Aorta (tissue), 5 donors: ENCODE measurements around the gene MGA. TPM values are rescaled to one million over a fixed set of nuclear protein-coding genes. Genes with fewer than 3 reads are reported as not detected.

Source experiments
- ATAC-seq: fragments of 200-7000 bp; cut with Tn5 transposase; one replicate; pipeline ENCODE4 v1.9.1; 2022; ENCODE audit warnings: moderate library complexity; ENCODE audit not compliant: low FRiP score
- DNase-seq, 2 donors: peaks; one replicate each; pipeline ENCODE4 v3.0.0-alpha.2; 2020
- H3K27ac ChIP-seq, 2 donors: one replicate each; pipeline ENCODE4 v1.5.1; 2013; ENCODE audit warnings: low read length in 2 of 2, mild to moderate bottlenecking in 2 of 2, moderate library complexity in 2 of 2, control low read depth in 1 of 2, inconsistent platforms in 1 of 2, low read depth in 1 of 2
- H3K27me3 ChIP-seq, 2 donors: one replicate each; pipeline ENCODE4 v1.6.1; 2013; ENCODE audit warnings: control low read depth in 1 of 2, low read length in 1 of 2, mild to moderate bottlenecking in 1 of 2, moderate library complexity in 1 of 2; ENCODE audit not compliant: insufficient read depth in 2 of 2, control insufficient read depth in 1 of 2
- H3K36me3 ChIP-seq, 2 donors: one replicate each; pipeline ENCODE4 v1.6.1; 2013; ENCODE audit warnings: control low read depth in 1 of 2, low read length in 1 of 2, mild to moderate bottlenecking in 1 of 2; ENCODE audit not compliant: insufficient read depth in 2 of 2, control insufficient read depth in 1 of 2
- H3K4me1 ChIP-seq, 2 donors: one replicate each; pipeline ENCODE4 v1.6.1; 2013; ENCODE audit warnings: low read length in 2 of 2, control low read depth in 1 of 2, mild to moderate bottlenecking in 1 of 2, moderate library complexity in 1 of 2; ENCODE audit not compliant: insufficient read depth in 2 of 2, control insufficient read depth in 1 of 2
- H3K4me3 ChIP-seq, 2 donors: one replicate each; pipeline ENCODE4 v1.5.1; 2013; ENCODE audit warnings: low read length in 2 of 2, control low read depth in 1 of 2, mild to moderate bottlenecking in 1 of 2
- H3K9me3 ChIP-seq: one replicate; pipeline ENCODE4 v1.6.1; 2013; ENCODE audit warnings: mild to moderate bottlenecking, low read length; ENCODE audit not compliant: control insufficient read depth
- WGBS, 2 donors: extraction: QIAGEN DNeasy Blood & Tissue Kit; methylation state at CpG; one replicate each; pipeline ENCODE4 v1.1.7; 2013; 5-methylcytosine and 5-hydroxymethylcytosine counted together
- intact Hi-C, 2 donors: fragments of 100-400 bp; cut with DNase I; formaldehyde crosslinking; loops; one replicate each; pipeline versions ENCODE4 v1.14.2 to v1.15.0; 2022
- polyA plus RNA-seq, 2 donors: library from polyadenylated mRNA; stranded (reverse); fragments of 200-250 nt; gene quantifications; one replicate each; pipeline ENCODE4 v1.2.3, GENCODE V29; 2013
- total RNA-seq, 2 donors: library from RNA; stranded (reverse); fragmentation: NEBNext Ultra II Directional; extraction: Animal tissue kit (Norgen Biotek cat#: 25700); gene quantifications; one replicate each; pipeline ENCODE4 v1.2.1, GENCODE V29; 2021
- donor health status: healthy with polysubstance abuse.
- donor health status: Bipolar disorder and iron deficiency.
- donor health status: DM: no; HTN: no; CAD: no.
- donor health status: DM: no; HTN: no; CAD: no.
- donor health status: DM: yes; HTN: yes; CAD: no.

The MGA gene
- total and polyA plus RNA-seq, 4 donors, result 1.9 to 46.6 (median 25.1) TPM

DNA sequence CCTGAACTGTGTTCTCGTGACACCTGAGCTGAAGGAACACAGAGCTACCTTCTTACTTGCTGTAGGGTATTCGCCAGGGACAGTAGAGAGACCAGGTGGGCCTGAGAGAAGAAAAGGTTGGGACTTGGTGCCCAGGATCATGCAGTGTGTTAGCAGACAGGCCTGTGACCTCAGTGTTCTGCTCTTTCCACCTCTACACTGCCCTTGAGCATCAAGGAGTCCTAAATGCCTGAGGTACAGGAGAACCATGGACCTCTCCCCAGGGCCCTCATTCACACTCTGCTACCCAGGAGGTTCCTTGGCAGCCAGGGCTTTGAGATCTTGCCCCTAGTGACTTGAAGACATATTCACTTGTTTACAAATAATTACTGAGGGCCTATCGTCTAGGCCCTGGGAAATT is 145.5 kb downstream of the MGA start:
- H3K4me1 ChIP-seq, result no peaks in the 10 kb centered on the region
- H3K27me3 ChIP-seq, result no peaks in the 10 kb centered on the region
- intact Hi-C loops, result no loop called here
- no peak overlapping the region for H3K4me3 ChIP-seq
- H3K27ac ChIP-seq, result peak overlapping the region in 1 of 2 donors; percentile 2
- WGBS, 2 donors, result 79 to 84% methylated on average over 3 of the region's 3 CpGs
- DNase-seq (no peak), ATAC-seq (no peak)
- no peaks in the 10 kb centered on the region for H3K36me3 ChIP-seq
- H3K9me3 ChIP-seq, result no peaks in the 10 kb centered on the region

GRCh38 chr15:41806291-41807181 is 146.3 kb downstream of the MGA start:
- no peaks in the 10 kb centered on the region for H3K9me3 ChIP-seq
- H3K27ac ChIP-seq, result no peak overlapping the region
- DNase-seq (no peak), ATAC-seq (no peak)
- H3K27me3 ChIP-seq, result no peaks in the 10 kb centered on the region
- H3K36me3 ChIP-seq, result no peaks in the 10 kb centered on the region
- intact Hi-C loops, result no loop called here
- 86 to 89% methylated on average over 10 of the region's 10 CpGs for WGBS, 2 donors
- H3K4me1 ChIP-seq, result no peaks in the 10 kb centered on the region
- H3K4me3 ChIP-seq, result no peak overlapping the region

DNA sequence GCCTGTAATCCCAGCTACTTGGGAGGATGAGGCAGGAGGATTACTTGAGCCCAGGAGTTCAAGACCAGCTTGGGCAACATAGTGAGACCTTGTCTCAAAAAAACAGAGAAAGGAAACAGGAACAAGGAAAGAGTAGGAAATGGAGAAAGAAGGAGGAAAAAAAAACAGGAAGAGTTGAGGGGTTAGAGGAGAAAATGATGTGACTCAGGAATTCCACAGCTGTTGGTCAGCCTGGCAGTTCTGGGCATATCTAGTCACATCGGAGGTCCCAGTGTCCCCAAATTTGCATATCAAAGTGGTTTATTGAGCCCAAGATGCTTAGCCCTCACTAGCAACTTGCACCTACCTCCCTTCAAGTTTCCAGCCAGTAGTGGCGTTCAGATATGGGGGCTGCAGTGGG is 148.9 kb downstream of the MGA start:
- Histone ChIP-seq H3K27me3 (no peaks in the 10 kb centered on the region), H3K9me3 (no peaks in the 10 kb centered on the region), H3K36me3 (peaks cover 4 to 7% of the 10 kb centered on the region in 2 donors), H3K27ac (no peak overlapping the region), H3K4me1 (no peaks in the 10 kb centered on the region), H3K4me3 (no peak overlapping the region)
- ATAC-seq, result no peak
- no peak for DNase-seq
- intact Hi-C loops, result no loop called here
- 79 to 83% methylated on average over 2 of the region's 2 CpGs for WGBS, 2 donors

DNA sequence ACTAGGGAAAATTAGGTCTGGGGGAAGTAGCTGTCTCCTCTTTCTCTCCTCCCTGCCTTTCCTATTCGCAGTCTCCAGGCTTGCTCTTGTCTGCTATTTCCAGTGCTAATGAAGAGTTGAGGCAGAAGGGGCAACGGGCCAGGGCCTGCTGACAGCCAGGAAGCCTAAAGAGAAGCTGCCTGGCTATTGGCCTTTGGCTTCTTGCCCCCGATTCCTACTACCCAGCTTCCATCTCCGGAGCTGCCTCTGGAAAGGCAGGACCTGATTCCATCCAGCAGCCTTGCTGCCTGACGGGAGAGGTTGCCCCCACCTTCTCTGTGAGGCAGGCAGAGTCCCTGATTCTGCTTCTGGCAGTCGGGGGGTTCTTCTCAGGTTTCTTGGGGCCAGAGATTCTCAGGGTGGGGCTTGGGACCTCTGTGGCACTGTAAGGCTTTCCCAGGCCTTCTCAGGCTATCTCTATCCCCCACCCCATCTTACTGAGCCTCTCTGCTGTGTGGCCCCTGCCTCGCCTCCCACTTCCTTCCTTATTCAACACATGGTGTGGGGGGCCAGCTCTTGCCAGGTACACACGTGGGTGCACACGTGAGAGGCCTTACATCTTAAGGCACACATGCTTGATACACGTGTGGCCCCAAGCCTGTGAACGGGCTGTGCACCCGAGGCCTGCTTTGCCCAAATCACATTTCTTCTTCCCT is 149.5 kb downstream of the MGA start:
- no peaks in the 10 kb centered on the region for H3K9me3 ChIP-seq
- no peaks in the 10 kb centered on the region for H3K27me3 ChIP-seq
- no peak overlapping the region for H3K4me3 ChIP-seq
- no peak overlapping the region for H3K27ac ChIP-seq
- ATAC-seq (no peak), DNase-seq (no peak)
- 77 to 81% methylated on average over 12 of the region's 12 CpGs for WGBS, 2 donors
- intact Hi-C loops, result loop anchor here (2.0 to 5.0 kb wide), 2 partner anchors 37 to 207 kb away; no protein-coding TSS in a partner anchor
- H3K4me1 ChIP-seq, result no peaks in the 10 kb centered on the region
- H3K36me3 ChIP-seq, result peaks cover 4 to 7% of the 10 kb centered on the region in 2 donors

- no peaks in the 10 kb centered on the region for H3K9me3 ChIP-seq
- DNase-seq, result no peak
- H3K4me1 ChIP-seq, result no peaks in the 10 kb centered on the region
- H3K36me3 ChIP-seq, result peaks cover 4 to 7% of the 10 kb centered on the region in 2 donors
- no peaks in the 10 kb centered on the region for H3K27me3 ChIP-seq
- no peak overlapping the region for H3K27ac ChIP-seq
- H3K4me3 ChIP-seq, result no peak overlapping the region
- WGBS, 2 donors, result 85 to 91% methylated on average over 5 of the region's 5 CpGs
- intact Hi-C loops, result loop anchor here (1.0 to 5.0 kb wide), 3 partner anchors 38 to 209 kb away; no protein-coding TSS in a partner anchor
- no peak for ATAC-seq
Measured at GRCh38 chr15:41810651-41811431, 150.6 kb downstream of the MGA start.

GRCh38 chr15:41811432-41812195 is 151.4 kb downstream of the MGA start:
- Histone ChIP-seq H3K27ac (no peak overlapping the region), H3K4me1 (no peaks in the 10 kb centered on the region), H3K4me3 (no peak overlapping the region), H3K27me3 (no peaks in the 10 kb centered on the region), H3K36me3 (peaks cover 4 to 7% of the 10 kb centered on the region in 2 donors), H3K9me3 (no peaks in the 10 kb centered on the region)
- intact Hi-C loops, result loop anchor here (1.0 to 5.0 kb wide), 3 partner anchors 38 to 209 kb away; no protein-coding TSS in a partner anchor
- 49 to 51% methylated on average over 18 of the region's 18 CpGs for whole genome bisulfite sequencing, 2 donors
- DNase-seq (peak; percentile 89 to 94), ATAC-seq (peak; percentile 90)

DNA sequence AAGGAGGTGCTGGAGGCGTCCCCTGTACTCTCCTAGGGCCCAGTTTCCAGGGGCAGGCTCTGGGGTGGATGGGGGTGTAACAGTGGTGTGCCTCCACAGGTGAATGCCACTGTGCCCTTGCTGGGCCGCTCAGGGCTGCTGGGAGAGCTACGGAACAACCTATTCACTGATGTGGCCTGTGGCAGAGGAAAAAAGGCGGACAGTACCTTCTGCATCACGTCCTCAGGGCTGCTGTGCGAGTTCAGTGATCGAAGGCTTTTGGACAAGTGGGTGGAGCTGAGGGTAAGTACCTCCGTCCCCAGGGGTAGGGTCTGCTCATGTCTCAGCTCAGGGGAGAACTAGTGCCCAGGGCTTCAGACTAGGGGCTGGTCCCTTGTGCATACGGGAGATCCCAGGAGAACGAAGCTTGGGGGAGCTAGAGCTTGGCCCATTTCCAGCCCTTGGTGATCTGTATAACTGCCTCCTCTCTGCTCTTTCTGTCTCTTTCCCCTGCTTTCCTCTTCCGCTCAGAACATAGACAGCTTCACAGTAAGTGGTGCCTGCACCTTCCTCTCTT is 152.7 kb downstream of the MGA start:
- no peaks in the 10 kb centered on the region for H3K9me3 ChIP-seq
- H3K27ac ChIP-seq, result no peak overlapping the region
- peaks cover 6 to 7% of the 10 kb centered on the region in 2 donors for H3K36me3 ChIP-seq

More for the DNA sequence above, 152.7 kb downstream of the MGA start:
- no peak for ATAC-seq
- WGBS, 2 donors, result 88 to 89% methylated on average over 11 of the region's 11 CpGs
- intact Hi-C loops, result loop anchor here in 1 of 2 donors (5.0 kb wide), 1 partner anchor 211 kb away; no protein-coding TSS in a partner anchor
- Histone ChIP-seq H3K27me3 (no peaks in the 10 kb centered on the region), H3K4me3 (no peak overlapping the region), H3K4me1 (no peaks in the 10 kb centered on the region)
- peak in 1 of 2 donors; percentile 58 for DNase-seq
